Breast epithelium (tissue), 4 donors: Measurements from ENCODE around the gene GNS. TPM values are rescaled to one million over a fixed set of nuclear protein-coding genes. Genes with fewer than 3 reads are reported as not detected.

Source experiments
- DNase-seq, 2 donors: peaks; one replicate each; pipeline ENCODE4 v3.0.0-alpha.2; 2019; ENCODE audit warnings: low spot score in 2 of 2
- H3K27ac ChIP-seq, 2 donors: fragments of 200-600 bp; sonication (generic) in 1 of 2; one replicate each; pipeline ENCODE4 v1.5.1; 2016 to 2019; ENCODE audit warnings: mild to moderate bottlenecking in 1 of 2
- H3K27me3 ChIP-seq, 2 donors: fragments of 200-600 bp; sonication (generic) in 1 of 2; one replicate each; pipeline versions ENCODE4 v1.5.1 to v1.6.0; 2017 to 2019; ENCODE audit warnings: control low read depth in 1 of 2, mild to moderate bottlenecking in 1 of 2
- H3K36me3 ChIP-seq: fragments of 200-600 bp; one replicate; pipeline ENCODE4 v1.5.1; 2019
- H3K4me1 ChIP-seq, 2 donors: fragments of 200-600 bp; sonication (generic); one replicate each; pipeline ENCODE4 v1.5.1; 2016 to 2019; ENCODE audit warnings: control low read depth in 1 of 2
- H3K4me3 ChIP-seq, 3 donors: fragments of 200-600 bp; sonication (generic); 1 replicate in 2 of 3; 2 replicates in 1 of 3; pipeline ENCODE4 v1.5.1; 2016 to 2019; ENCODE audit warnings: mild to moderate bottlenecking in 3 of 3, moderate library complexity in 2 of 3
- H3K9me3 ChIP-seq, 2 donors: fragments of 200-600 bp; sonication (generic) in 1 of 2; one replicate each; pipeline ENCODE4 v1.5.1; 2016 to 2019; ENCODE audit warnings: control low read depth in 1 of 2
- CTCF ChIP-seq, 3 donors: fragments of 450-650 bp; IDR thresholded peaks; one replicate each; pipeline ENCODE4 v1.5.1; 2016 to 2017; ENCODE audit warnings: antibody characterized with exemption in 3 of 3, mild to moderate bottlenecking in 3 of 3, moderate library complexity in 3 of 3
- POLR2A ChIP-seq: fragments of 450-650 bp; IDR thresholded peaks from one replicate; pipeline ENCODE4 v1.6.1; 2016; ENCODE audit warnings: antibody characterized with exemption, mild to moderate bottlenecking, moderate library complexity
- POLR2AphosphoS5 ChIP-seq, 3 donors: sonication (generic); formaldehyde crosslinking; IDR thresholded peaks; one replicate each; pipeline ENCODE4 v1.6.1; 2017; ENCODE audit warnings: antibody characterized with exemption in 3 of 3
- intact Hi-C: fragments of 100-400 bp; cut with DNase I; formaldehyde crosslinking; loops from one replicate; pipeline ENCODE4 v1.15.1; 2023; ENCODE audit warnings: low total_unique reads
- total RNA-seq, 3 donors: library from RNA; depleted of rRNA; stranded (reverse); fragments of >200 nt; gene quantifications; one replicate each; pipeline ENCODE4 v1.1.0, GENCODE V29; 2016

Gene GNS
- total RNA-seq, 3 donors from 2014 or later, result 94.4 to 250 (median 98.6) TPM

GRCh38 chr12:64790166-64790565 is 31.0 kb upstream of the GNS start:
- H3K4me1 ChIP-seq, result no peaks in the 10 kb centered on the region
- TF ChIP-seq POLR2AphosphoS5 (IDR thresholded peaks at IDR 0.05) (no peak), POLR2A (no peak), CTCF (IDR thresholded peaks at IDR 0.05) (no peak)
- no peaks in the 10 kb centered on the region for H3K27me3 ChIP-seq
- intact Hi-C loops, result no loop called here
- DNase-seq, result no peak
- no peak overlapping the region for H3K4me3 ChIP-seq
- no peaks in the 10 kb centered on the region for H3K36me3 ChIP-seq
- H3K9me3 ChIP-seq, result no peaks in the 10 kb centered on the region
- no peak overlapping the region for H3K27ac ChIP-seq

GRCh38 chr12:64785838-64786237 is 26.6 kb upstream of the GNS start:
- H3K9me3 ChIP-seq, result no peaks in the 10 kb centered on the region
- intact Hi-C loops, result no loop called here
- no peak for DNase-seq
- no peaks in the 10 kb centered on the region for H3K27me3 ChIP-seq
- no peaks in the 10 kb centered on the region for H3K4me1 ChIP-seq
- H3K27ac ChIP-seq, result no peak overlapping the region
- no peaks in the 10 kb centered on the region for H3K36me3 ChIP-seq
- TF ChIP-seq POLR2A (no peak), CTCF (IDR thresholded peaks at IDR 0.05) (no peak), POLR2AphosphoS5 (IDR thresholded peaks at IDR 0.05) (no peak)
- H3K4me3 ChIP-seq, result no peak overlapping the region

GRCh38 chr12:64782191-64782876 is 23.1 kb upstream of the GNS start:
- no peaks in the 10 kb centered on the region for H3K4me1 ChIP-seq
- H3K27me3 ChIP-seq, result no peaks in the 10 kb centered on the region
- TF ChIP-seq POLR2A, result no peak
- TF ChIP-seq POLR2AphosphoS5 (IDR thresholded peaks at IDR 0.05), result no peak
- TF ChIP-seq CTCF (IDR thresholded peaks at IDR 0.05), result no peak
- H3K4me3 ChIP-seq, result peak overlapping the region in 2 of 3 donors; percentile 55 to 74
- no peaks in the 10 kb centered on the region for H3K9me3 ChIP-seq
- intact Hi-C loops, result no loop called here
- H3K27ac ChIP-seq, result peak overlapping the region in 1 of 2 donors; percentile 73
- DNase-seq, result no peak
- H3K36me3 ChIP-seq, result no peaks in the 10 kb centered on the region

GRCh38 chr12:64781280-64782190 is 22.3 kb upstream of the GNS start:
- intact Hi-C loops, result no loop called here
- peak overlapping the region; percentile 55 to 74 (median 64) for H3K4me3 ChIP-seq
- no peaks in the 10 kb centered on the region for H3K27me3 ChIP-seq
- peak overlapping the region; percentile 73 to 81 for H3K27ac ChIP-seq
- TF ChIP-seq POLR2A, result no peak
- no peak for TF ChIP-seq CTCF (IDR thresholded peaks at IDR 0.05)
- no peak for TF ChIP-seq POLR2AphosphoS5 (IDR thresholded peaks at IDR 0.05)
- no peaks in the 10 kb centered on the region for H3K36me3 ChIP-seq
- DNase-seq, result no peak
- no peaks in the 10 kb centered on the region for H3K4me1 ChIP-seq
- H3K9me3 ChIP-seq, result no peaks in the 10 kb centered on the region
